ENCODE results near the gene CSK.

GRCh38 chr15:74780523-74781430, 1.1 kb upstream of the CSK start:
- TF ChIP-seq CTCF (IDR thresholded peaks at IDR 0.05) (no peak), POLR2AphosphoS5 (IDR thresholded peaks at IDR 0.05) (peak in 1 of 3 donors; percentile 21)

Data from transverse colon (tissue), 4 donors.